ENCODE results near the gene TRPV5. TPM values are rescaled to one million over a fixed set of nuclear protein-coding genes. Genes with fewer than 3 reads are reported as not detected.

TRPV5 gene
- polyA plus RNA-seq, 1 experiment: not detected

DNA sequence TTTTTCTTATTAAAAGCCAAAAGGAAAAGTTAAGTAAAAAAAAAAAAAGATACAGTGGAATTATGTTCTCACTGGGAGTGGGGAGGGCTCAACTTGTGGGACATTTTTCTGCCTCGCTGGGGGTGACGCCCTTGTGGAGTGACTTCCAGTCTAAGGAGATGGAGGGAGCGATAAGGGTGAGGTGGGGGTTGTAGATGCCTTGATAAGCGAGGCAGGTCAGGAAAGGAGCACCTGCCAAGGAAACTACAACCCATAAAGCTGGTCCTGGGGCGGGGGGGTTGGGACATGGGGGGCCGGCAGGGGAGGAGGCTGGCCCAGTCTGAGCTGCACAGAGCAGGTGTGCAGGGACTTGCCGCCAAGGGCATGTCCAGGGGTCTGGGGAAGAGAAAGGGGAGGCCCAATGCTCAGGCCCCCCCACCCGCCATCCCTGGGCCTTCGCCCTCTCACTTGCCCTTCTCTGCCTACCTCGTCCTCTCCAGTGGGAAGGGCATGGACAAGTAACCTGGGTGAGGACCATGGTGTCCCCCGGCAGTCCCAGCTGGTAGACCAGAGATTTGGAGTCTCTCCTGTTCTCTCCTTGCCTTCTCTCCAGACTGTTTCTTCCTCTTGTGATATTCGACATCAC, 2.5 kb upstream of the TRPV5 start:
- ChIA-PET CTCF (no interaction called here), POLR2A (no interaction called here)
- Histone ChIP-seq H3K4me3 (ENCODE audit: low read depth, low read length) (no peak overlapping the region), H3K27me3 (ENCODE audit: control insufficient read depth, insufficient read depth, low read length) (no peaks in the 10 kb centered on the region), H3K27ac (ENCODE audit: low read depth, low read length) (no peak overlapping the region), H3K9me3 (ENCODE audit: control insufficient read depth, insufficient read depth, low read length) (peaks cover 38% of the 10 kb centered on the region)
- DNase-seq (ENCODE audit: low read depth, low spot score): no peak
- TF ChIP-seq, protein P1, sequence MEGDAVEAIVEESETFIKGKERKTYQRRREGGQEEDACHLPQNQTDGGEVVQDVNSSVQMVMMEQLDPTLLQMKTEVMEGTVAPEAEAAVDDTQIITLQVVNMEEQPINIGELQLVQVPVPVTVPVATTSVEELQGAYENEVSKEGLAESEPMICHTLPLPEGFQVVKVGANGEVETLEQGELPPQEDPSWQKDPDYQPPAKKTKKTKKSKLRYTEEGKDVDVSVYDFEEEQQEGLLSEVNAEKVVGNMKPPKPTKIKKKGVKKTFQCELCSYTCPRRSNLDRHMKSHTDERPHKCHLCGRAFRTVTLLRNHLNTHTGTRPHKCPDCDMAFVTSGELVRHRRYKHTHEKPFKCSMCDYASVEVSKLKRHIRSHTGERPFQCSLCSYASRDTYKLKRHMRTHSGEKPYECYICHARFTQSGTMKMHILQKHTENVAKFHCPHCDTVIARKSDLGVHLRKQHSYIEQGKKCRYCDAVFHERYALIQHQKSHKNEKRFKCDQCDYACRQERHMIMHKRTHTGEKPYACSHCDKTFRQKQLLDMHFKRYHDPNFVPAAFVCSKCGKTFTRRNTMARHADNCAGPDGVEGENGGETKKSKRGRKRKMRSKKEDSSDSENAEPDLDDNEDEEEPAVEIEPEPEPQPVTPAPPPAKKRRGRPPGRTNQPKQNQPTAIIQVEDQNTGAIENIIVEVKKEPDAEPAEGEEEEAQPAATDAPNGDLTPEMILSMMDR (IDR thresholded peaks at IDR 0.05; ENCODE audit: low read depth, low read length): no peak

DNA sequence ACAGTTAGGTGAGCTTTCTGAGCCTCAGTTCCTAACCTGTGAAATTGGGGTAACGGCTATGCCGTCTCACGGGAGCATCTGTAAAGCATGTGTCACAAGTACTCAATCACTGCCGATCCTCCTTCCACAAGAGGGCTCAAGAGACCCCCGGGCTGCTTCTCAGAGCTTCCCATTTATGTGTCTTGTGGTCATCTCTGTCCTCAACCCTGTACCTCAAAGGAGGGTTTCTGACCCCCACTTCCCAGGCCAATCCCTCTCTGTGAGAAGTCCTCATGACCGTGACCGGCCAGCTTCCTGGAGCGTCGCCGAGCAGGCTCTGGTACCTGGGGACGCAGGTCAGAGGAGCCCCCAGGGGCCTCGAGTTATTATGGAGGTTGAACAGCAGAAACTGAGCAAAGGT, 510 bp upstream of the TRPV5 start:
- Histone ChIP-seq H3K27me3 (ENCODE audit: control insufficient read depth, insufficient read depth, low read length) (no peaks in the 10 kb centered on the region), H3K27ac (ENCODE audit: low read depth, low read length) (no peak overlapping the region), H3K4me3 (ENCODE audit: low read depth, low read length) (no peak overlapping the region), H3K9me3 (ENCODE audit: control insufficient read depth, insufficient read depth, low read length) (peaks cover 39% of the 10 kb centered on the region)
- TF ChIP-seq, protein P1 (IDR thresholded peaks at IDR 0.05; ENCODE audit: low read depth, low read length): no peak
- CTCF ChIA-PET: no interaction called here
- POLR2A ChIA-PET: no interaction called here
- no peak for DNase-seq (ENCODE audit: low read depth, low spot score)

DNA sequence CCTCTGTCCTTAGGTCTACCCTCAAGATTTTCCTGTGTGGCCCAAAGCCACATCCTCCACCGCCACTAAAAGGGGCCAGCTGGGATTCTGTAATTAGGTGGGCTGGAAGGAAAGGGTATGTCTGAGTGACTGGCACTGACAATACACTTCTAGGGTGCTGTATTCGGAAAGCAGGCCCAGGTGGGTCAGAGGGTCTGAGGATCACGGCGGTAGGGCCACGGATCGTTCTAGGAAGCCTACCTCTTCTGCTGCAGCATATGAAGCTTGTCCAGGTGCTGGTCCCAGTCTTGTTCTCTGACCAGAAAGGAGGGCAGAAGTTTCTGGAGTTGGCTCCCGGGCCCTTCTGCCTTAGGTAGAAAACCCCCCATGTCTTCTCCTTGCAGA, 462 bp downstream of the TRPV5 start:
- Histone ChIP-seq H3K9me3 (ENCODE audit: control insufficient read depth, insufficient read depth, low read length) (peaks cover 46% of the 10 kb centered on the region), H3K4me3 (ENCODE audit: low read depth, low read length) (no peak overlapping the region), H3K27ac (ENCODE audit: low read depth, low read length) (no peak overlapping the region), H3K27me3 (ENCODE audit: control insufficient read depth, insufficient read depth, low read length) (no peaks in the 10 kb centered on the region)
- ChIA-PET CTCF (no interaction called here), POLR2A (no interaction called here)
- no peak for DNase-seq (ENCODE audit: low read depth, low spot score)
- TF ChIP-seq, protein P1 (IDR thresholded peaks at IDR 0.05; ENCODE audit: low read depth, low read length): no peak

DNA sequence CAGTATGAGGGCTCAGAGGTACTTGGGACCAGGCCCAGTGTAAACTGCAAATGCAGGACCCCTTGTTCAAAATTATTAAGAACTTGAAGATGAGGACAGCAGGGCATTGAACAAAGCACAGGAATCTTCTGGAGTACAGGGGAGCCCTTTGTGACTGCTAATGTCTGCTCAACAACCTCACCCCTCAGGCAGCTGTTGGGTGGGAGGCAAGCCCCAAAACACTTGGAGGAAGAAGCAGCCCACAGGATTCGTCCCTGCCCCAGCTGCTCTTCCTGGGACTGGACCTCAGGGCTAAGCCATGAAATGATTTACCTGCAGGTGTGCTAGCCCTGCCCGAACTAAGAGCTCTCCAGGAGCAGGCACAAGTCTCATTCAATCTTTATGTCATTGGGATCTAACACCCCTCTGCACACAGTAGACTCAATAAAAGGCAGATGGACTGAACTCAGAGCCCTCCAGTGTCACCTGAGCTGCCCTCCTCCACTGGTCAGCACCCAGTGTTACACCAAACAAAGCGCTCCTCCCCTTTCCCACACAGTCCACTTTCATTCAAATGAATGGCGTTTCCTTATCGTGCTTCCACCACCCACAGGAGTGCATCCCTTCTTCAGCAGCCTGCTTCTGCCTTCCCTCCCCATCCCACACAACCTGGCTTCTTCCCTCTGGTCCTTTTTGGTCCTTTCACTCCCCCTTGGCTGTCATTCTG, 1.0 kb downstream of the TRPV5 start:
- Histone ChIP-seq H3K4me3 (ENCODE audit: low read depth, low read length) (no peak overlapping the region), H3K27ac (ENCODE audit: low read depth, low read length) (no peak overlapping the region), H3K9me3 (ENCODE audit: control insufficient read depth, insufficient read depth, low read length) (peaks cover 46% of the 10 kb centered on the region), H3K27me3 (ENCODE audit: control insufficient read depth, insufficient read depth, low read length) (no peaks in the 10 kb centered on the region)
- ChIA-PET CTCF (no interaction called here), POLR2A (no interaction called here)
- TF ChIP-seq, protein P1 (IDR thresholded peaks at IDR 0.05; ENCODE audit: low read depth, low read length): no peak
- DNase-seq (ENCODE audit: low read depth, low spot score): no peak

DNA sequence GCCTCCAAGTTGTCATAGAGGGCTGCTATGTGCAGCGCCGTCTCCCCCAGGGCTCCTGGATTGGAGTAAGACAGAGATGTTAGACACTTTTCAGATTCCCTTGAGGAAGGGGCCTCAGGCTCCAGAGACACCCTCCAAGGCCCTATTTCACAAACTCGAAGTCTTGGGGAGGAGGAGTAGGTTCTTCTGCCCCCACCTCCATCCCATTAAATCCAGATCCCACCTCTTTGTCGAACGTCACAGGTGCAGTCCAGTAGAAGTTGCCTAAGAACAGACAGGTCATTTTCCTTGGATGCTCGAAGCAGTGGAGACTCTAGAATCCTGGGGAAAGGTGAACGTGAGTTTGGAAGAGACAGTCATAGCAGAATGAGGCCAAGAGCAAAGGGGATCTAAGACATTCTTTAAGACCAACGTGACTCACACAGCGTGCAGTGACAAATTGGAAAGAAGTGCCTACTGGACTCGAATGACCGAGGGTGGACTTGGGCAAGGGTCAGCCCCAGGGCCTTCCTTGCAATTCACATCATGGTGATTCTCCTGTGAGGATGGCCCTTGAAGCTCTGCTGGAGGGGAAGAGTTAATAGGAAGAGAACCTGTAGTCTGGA, 3.3 kb downstream of the TRPV5 start:
- Histone ChIP-seq H3K27ac (ENCODE audit: low read depth, low read length) (no peak overlapping the region), H3K9me3 (ENCODE audit: control insufficient read depth, insufficient read depth, low read length) (peaks cover 37% of the 10 kb centered on the region), H3K27me3 (ENCODE audit: control insufficient read depth, insufficient read depth, low read length) (no peaks in the 10 kb centered on the region), H3K4me3 (ENCODE audit: low read depth, low read length) (no peak overlapping the region)
- CTCF ChIA-PET: no interaction called here
- DNase-seq (ENCODE audit: low read depth, low spot score): no peak
- TF ChIP-seq, protein P1 (IDR thresholded peaks at IDR 0.05; ENCODE audit: low read depth, low read length): no peak
- POLR2A ChIA-PET: no interaction called here

All from AG04450 (cell line).